Trophoblast cell (in vitro differentiated cells and primary cell): ENCODE data around the gene HGF.
A peak's percentile ranks its signal among the peaks of the same experiment; 100 is the strongest.

Experiments used
- DNase-seq, 2 donors: peaks; one replicate each; pipeline ENCODE4 v3.0.0-alpha.2; 2016
- H2AFZ ChIP-seq: 2 replicates; pipeline ENCODE4 v1.6.1; 2013; ENCODE audit warnings: low read length, moderate library complexity, mild to moderate bottlenecking; ENCODE audit not compliant: insufficient read depth, poor library complexity
- H2AK5ac ChIP-seq: 2 replicates; pipeline ENCODE4 v1.6.1; 2013; ENCODE audit warnings: mild to moderate bottlenecking, low read length
- H2BK120ac ChIP-seq: 2 replicates; pipeline ENCODE4 v1.6.1; 2013; ENCODE audit warnings: low read length, mild to moderate bottlenecking, moderate library complexity; ENCODE audit not compliant: insufficient read depth, poor library complexity
- H2BK12ac ChIP-seq: 2 replicates; pipeline ENCODE4 v1.6.1; 2013; ENCODE audit warnings: mild to moderate bottlenecking, low read length, moderate library complexity
- H2BK5ac ChIP-seq: 2 replicates; pipeline ENCODE4 v1.6.1; 2013; ENCODE audit warnings: low read length, low read depth, moderate library complexity, mild to moderate bottlenecking; ENCODE audit not compliant: poor library complexity
- H3K14ac ChIP-seq: 2 replicates; pipeline ENCODE4 v1.6.1; 2013; ENCODE audit warnings: mild to moderate bottlenecking, low read length
- H3K18ac ChIP-seq: 2 replicates; pipeline ENCODE4 v1.6.1; 2013; ENCODE audit warnings: mild to moderate bottlenecking, low read length
- H3K23ac ChIP-seq: 2 replicates; pipeline ENCODE4 v1.6.1; 2013; ENCODE audit warnings: low read length
- H3K27ac ChIP-seq: 2 replicates; pipeline ENCODE4 v1.5.1; 2013; ENCODE audit warnings: low read depth, mild to moderate bottlenecking, inconsistent platforms, low read length, moderate library complexity
- H3K27me3 ChIP-seq: 2 replicates; pipeline ENCODE4 v1.6.1; 2013; ENCODE audit warnings: inconsistent platforms, mild to moderate bottlenecking, low read length, moderate library complexity; ENCODE audit not compliant: insufficient read depth
- H3K36me3 ChIP-seq, 2 experiments: 1 replicate in 1 of 2; 2 replicates in 1 of 2; pipeline ENCODE4 v1.6.1; 2013; ENCODE audit warnings: low read length in 2 of 2, mild to moderate bottlenecking in 2 of 2, moderate library complexity in 1 of 2; ENCODE audit not compliant: insufficient read depth in 2 of 2, control insufficient read depth in 1 of 2
- H3K4ac ChIP-seq: 2 replicates; pipeline ENCODE4 v1.6.1; 2013; ENCODE audit warnings: low read depth, mild to moderate bottlenecking, low read length, moderate library complexity
- H3K4me1 ChIP-seq, 2 experiments: 1 replicate in 1 of 2; 2 replicates in 1 of 2; pipeline ENCODE4 v1.6.1; 2013; ENCODE audit warnings: low read length in 2 of 2, mild to moderate bottlenecking in 2 of 2, moderate library complexity in 1 of 2; ENCODE audit not compliant: insufficient read depth in 2 of 2, control insufficient read depth in 1 of 2
- H3K4me2 ChIP-seq: 2 replicates; pipeline ENCODE4 v1.6.1; 2013; ENCODE audit warnings: inconsistent platforms, mild to moderate bottlenecking, low read length, moderate library complexity
- H3K4me3 ChIP-seq: 2 replicates; pipeline ENCODE4 v1.5.1; 2013; ENCODE audit warnings: mild to moderate bottlenecking, low read depth, low read length, inconsistent platforms
- H3K79me1 ChIP-seq: one replicate; pipeline ENCODE4 v1.6.1; 2013; ENCODE audit warnings: low read length
- H3K79me2 ChIP-seq: 2 replicates; pipeline ENCODE4 v1.6.1; 2013; ENCODE audit warnings: low read length, mild to moderate bottlenecking; ENCODE audit not compliant: control insufficient read depth, insufficient read depth, poor library complexity
- H3K9ac ChIP-seq: 2 replicates; pipeline ENCODE4 v1.6.1; 2013; ENCODE audit warnings: mild to moderate bottlenecking, low read length
- H3K9me3 ChIP-seq: 2 replicates; pipeline ENCODE4 v1.6.1; 2013; ENCODE audit warnings: low read depth, mild to moderate bottlenecking, control low read depth, inconsistent platforms, low read length; ENCODE audit not compliant: insufficient read depth
- H4K12ac ChIP-seq: 2 replicates; pipeline ENCODE4 v1.6.1; 2013; ENCODE audit warnings: low read depth, mild to moderate bottlenecking, low read length, moderate library complexity
- H4K8ac ChIP-seq: 2 replicates; pipeline ENCODE4 v1.6.1; 2013; ENCODE audit warnings: low read depth, mild to moderate bottlenecking, low read length, moderate library complexity
- H4K91ac ChIP-seq: one replicate; pipeline ENCODE4 v1.6.1; 2013; ENCODE audit warnings: low read depth, mild to moderate bottlenecking, low read length, moderate library complexity
- WGBS: extraction: QIAGEN DNeasy Blood & Tissue Kit; methylation state at CpG from one replicate; pipeline ENCODE4 v1.1.7; 2013; ENCODE audit warnings: missing lambda C conversion rate; ENCODE audit not compliant: insufficient read length, insufficient coverage; ENCODE audit errors: extremely low coverage; 5-methylcytosine and 5-hydroxymethylcytosine counted together

The HGF gene

GRCh38 chr7:81669476-81670105 is 100.3 kb downstream of the HGF start:
- Histone ChIP-seq H2BK120ac (no peak overlapping the region), H3K79me2 (no peaks in the 10 kb centered on the region), H2AK5ac (no peak overlapping the region), H3K79me1 (no peaks in the 10 kb centered on the region), H4K8ac (no peak overlapping the region), H3K9me3 (no peaks in the 10 kb centered on the region), H2BK5ac (no peak overlapping the region), H3K4me1 (no peaks in the 10 kb centered on the region), H3K9ac (no peak overlapping the region), H3K27ac (no peak overlapping the region), H3K14ac (no peak overlapping the region), H4K91ac (no peak overlapping the region), H2AFZ (no peak overlapping the region), H3K18ac (no peak overlapping the region), H3K23ac (no peak overlapping the region), H4K12ac (peak overlapping the region; percentile 36), H3K4me2 (no peak overlapping the region), H3K27me3 (no peaks in the 10 kb centered on the region), H3K4me3 (no peak overlapping the region), H2BK12ac (no peak overlapping the region), H3K36me3 (no peaks in the 10 kb centered on the region), H3K4ac (no peak overlapping the region)
- whole genome bisulfite sequencing: no CpG with 5 or more reads among the region's 3 CpGs
- no peak for DNase-seq

GRCh38 chr7:81666209-81666608 is 103.6 kb downstream of the HGF start:
- H2AK5ac ChIP-seq: no peak overlapping the region
- H3K4ac ChIP-seq: no peak overlapping the region
- H3K36me3 ChIP-seq: no peaks in the 10 kb centered on the region
- no peak overlapping the region for H2BK120ac ChIP-seq
- no peak for DNase-seq
- H3K79me2 ChIP-seq: no peaks in the 10 kb centered on the region
- H3K27ac ChIP-seq: no peak overlapping the region
- H3K9me3 ChIP-seq: no peaks in the 10 kb centered on the region
- no peaks in the 10 kb centered on the region for H3K79me1 ChIP-seq
- no CpG with 5 or more reads among the region's 1 CpG for WGBS
- no peak overlapping the region for H3K4me3 ChIP-seq
- H4K12ac ChIP-seq: no peak overlapping the region
- no peak overlapping the region for H3K18ac ChIP-seq
- H3K23ac ChIP-seq: no peak overlapping the region
- H3K9ac ChIP-seq: no peak overlapping the region
- H2BK5ac ChIP-seq: no peak overlapping the region
- H2AFZ ChIP-seq: no peak overlapping the region
- no peak overlapping the region for H4K8ac ChIP-seq
- H3K27me3 ChIP-seq: no peaks in the 10 kb centered on the region
- no peak overlapping the region for H3K4me2 ChIP-seq
- H2BK12ac ChIP-seq: no peak overlapping the region
- no peak overlapping the region for H4K91ac ChIP-seq
- H3K4me1 ChIP-seq: peaks cover 0 to 1% of the 10 kb centered on the region in 2 experiments
- H3K14ac ChIP-seq: no peak overlapping the region

- Histone ChIP-seq H3K27me3 (no peaks in the 10 kb centered on the region), H3K4me2 (no peak overlapping the region), H2AFZ (no peak overlapping the region), H4K91ac (no peak overlapping the region), H3K14ac (no peak overlapping the region), H3K9ac (no peak overlapping the region), H3K4ac (no peak overlapping the region), H2BK12ac (no peak overlapping the region), H3K18ac (no peak overlapping the region), H3K4me3 (no peak overlapping the region), H3K36me3 (no peaks in the 10 kb centered on the region), H3K79me1 (no peaks in the 10 kb centered on the region), H2AK5ac (no peak overlapping the region), H4K12ac (no peak overlapping the region), H4K8ac (no peak overlapping the region), H3K9me3 (no peaks in the 10 kb centered on the region), H2BK5ac (no peak overlapping the region), H3K4me1 (peaks cover 0 to 1% of the 10 kb centered on the region in 2 experiments), H3K79me2 (no peaks in the 10 kb centered on the region), H3K23ac (no peak overlapping the region), H2BK120ac (no peak overlapping the region), H3K27ac (no peak overlapping the region)
- no CpG with 5 or more reads among the region's 3 CpGs for WGBS
- DNase-seq: no peak
These were observed 104.6 kb downstream of the HGF start for GRCh38 chr7:81665236-81665635.

DNA sequence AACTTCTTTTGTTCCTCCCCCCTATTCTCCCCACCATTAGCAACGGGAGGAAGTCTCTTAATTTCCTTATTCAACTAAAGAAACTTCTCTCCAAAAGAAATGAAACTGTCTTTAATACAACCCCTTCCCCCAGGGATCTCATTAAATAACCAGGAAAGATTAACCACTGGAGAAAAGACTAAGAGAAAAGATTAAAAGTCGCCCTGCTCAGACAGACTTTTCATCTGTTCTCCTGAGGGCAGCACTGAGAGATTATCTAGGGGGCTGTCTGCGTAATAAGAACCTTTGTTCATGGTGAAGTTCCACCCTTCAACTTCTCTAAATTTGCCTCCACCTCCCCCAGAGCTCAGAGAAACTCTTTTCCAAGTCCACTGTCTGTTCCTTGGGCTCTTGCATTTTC is 105.5 kb downstream of the HGF start:
- Histone ChIP-seq H4K8ac (no peak overlapping the region), H3K14ac (no peak overlapping the region), H3K79me1 (peaks cover 2% of the 10 kb centered on the region), H3K4ac (no peak overlapping the region), H4K12ac (no peak overlapping the region), H3K9me3 (no peaks in the 10 kb centered on the region), H2BK12ac (no peak overlapping the region), H3K4me2 (no peak overlapping the region), H2AFZ (no peak overlapping the region), H3K27me3 (no peaks in the 10 kb centered on the region), H3K4me1 (peaks cover 4 to 5% of the 10 kb centered on the region in 2 experiments), H3K9ac (no peak overlapping the region), H2BK120ac (no peak overlapping the region), H3K27ac (no peak overlapping the region), H4K91ac (no peak overlapping the region), H3K79me2 (no peaks in the 10 kb centered on the region), H3K36me3 (no peaks in the 10 kb centered on the region), H2AK5ac (no peak overlapping the region), H3K23ac (no peak overlapping the region), H2BK5ac (no peak overlapping the region), H3K4me3 (no peak overlapping the region), H3K18ac (no peak overlapping the region)
- no CpG with 5 or more reads among the region's 3 CpGs for WGBS
- DNase-seq: no peak
